Activated CD4-positive, alpha-beta T cell treated with anti-CD3 and anti-CD28 coated beads, Interleukin-2, amount 50 U/mL, for 4 hours (primary cell): ENCODE measurements around the gene NCBP1.
"Not testable (repeated sequence)": the region's sequence is repeated elsewhere in the genome, so short reads cannot be mapped to it uniquely, and the experiment has no call there.

Source experiments
- DNase-seq, 2 experiments: peaks; one replicate each; pipeline ENCODE4 v3.0.0-alpha.2; 2020

NCBP1 gene

DNA sequence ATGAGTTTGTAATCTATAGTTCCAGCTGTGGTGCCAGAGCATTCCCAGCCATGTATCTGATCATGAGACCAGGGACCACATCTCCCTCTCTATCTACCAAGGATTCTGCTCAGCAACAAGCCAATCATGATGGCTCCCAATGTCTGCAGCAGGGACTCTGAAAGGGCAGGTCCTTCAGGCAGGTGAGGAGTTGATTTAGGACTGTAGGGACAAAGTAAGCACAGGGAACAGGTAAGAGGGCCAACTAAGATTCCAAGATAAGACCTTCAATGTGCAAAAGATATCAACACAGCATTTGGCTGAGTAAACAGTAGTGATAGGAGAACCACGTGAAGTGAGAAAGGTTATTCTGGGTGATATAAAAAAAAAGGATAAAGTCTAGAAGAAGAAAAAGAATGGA, 55.0 kb downstream of the NCBP1 start:
- no peak for DNase-seq

DNA sequence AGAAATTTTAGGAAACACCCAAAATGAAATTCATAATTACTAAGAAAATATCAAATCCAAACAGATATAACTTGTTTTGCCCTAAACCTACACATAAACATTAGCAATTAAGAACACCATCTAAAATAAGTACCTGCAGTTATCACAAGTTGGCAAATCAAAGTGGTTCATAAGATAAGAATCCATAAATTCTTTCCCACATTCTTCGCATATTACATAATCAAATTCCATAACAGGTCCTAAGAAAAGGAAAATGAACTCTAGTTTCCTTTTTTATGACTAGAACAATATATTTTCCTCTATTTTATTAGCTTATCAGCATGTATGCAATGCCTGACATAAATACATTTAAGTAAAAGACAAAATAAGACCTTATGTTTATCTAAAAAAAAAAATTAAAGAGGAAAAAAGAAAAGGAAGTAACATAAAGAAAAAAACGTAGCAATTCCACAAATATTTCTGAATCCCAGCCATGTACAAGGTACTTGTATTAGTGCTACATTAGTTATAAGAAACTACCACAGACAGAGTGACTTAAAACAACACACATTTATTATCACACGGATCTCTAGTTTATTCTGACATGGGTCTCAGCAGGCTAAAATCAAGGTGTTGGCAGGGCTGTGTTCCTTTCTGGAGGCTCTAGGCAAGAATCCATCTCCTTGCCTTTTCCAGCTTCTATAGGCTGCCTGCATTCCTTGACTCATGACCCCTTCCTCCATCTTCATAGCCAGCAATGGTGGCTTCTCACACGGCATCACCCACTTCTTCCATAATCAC, 56.0 kb downstream of the NCBP1 start:
- DNase-seq = no peak

DNA sequence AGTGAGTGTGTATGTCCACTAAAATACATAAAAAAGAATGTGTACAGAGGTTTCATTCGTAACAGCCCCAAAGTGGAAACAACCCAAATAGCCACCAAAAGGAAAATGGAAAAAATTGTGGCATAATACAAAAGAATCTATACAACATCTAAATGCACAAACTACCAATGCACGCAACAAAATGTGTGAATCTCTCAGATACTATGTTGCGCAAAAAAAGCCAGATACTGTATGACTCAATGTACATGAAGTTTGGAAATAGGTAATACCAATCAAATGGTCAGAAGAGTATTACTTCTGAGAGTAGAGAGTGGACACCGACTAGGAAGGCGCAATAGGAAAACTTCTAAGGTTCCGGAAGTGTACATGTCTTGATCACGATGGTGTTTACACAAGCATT, 61.1 kb downstream of the NCBP1 start:
- DNase-seq = no peak

DNA sequence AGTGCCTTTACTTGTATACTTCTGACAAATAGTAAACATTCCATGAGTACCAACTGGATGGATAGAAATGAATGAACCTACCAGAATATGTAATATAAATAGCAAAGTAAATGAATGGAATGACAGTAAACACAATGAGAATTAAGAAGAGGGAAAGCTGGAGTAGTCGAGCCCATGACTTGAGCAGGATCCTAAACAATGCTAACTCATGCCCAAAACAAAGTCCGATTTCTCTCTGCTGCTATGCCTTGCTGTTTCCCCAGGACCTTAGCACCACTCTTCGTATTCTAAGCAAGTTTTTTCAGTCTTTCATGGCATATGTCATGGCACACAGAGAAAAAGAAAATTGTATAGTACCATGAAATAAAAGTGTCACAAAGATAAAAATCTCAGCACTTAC, 61.8 kb downstream of the NCBP1 start:
- no peak for DNase-seq

DNA sequence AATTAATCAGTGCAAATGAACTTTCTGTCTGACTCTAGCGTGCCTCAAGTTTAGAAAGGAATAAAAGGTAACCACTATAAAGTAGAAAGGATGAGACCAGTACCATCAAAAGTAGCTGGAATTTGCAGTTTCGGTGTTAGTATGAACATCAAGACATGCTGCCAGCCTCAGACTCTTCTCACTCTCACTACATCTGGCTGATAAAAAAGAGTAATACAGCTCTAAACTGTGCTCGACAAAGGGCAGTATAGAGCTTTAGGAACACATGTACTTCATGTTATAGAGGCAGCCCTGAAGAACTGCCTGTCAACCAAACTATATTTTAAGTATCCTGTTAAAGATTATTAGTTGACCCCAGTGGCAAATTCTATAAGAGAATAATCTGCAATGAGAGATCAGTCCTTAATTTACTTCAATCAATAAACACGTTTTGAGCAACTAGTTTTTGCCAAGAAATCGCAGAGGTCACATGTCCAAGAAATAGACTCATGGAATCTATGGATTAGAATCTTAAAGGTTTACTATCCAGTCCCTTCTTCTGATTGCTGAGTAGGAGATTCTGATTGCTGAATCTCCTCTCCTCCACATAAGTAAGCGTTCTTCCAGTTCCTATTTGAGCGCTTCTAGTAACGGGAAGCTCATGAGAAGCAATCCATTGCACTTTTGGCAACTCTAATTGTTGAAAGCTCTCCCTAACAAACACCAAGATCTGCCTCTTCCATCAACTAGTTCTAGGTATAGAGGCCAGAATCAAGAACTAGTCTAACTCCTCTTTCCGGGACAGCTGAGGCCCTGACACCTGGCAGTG, 62.6 kb downstream of the NCBP1 start:
- no peak for DNase-seq

DNA sequence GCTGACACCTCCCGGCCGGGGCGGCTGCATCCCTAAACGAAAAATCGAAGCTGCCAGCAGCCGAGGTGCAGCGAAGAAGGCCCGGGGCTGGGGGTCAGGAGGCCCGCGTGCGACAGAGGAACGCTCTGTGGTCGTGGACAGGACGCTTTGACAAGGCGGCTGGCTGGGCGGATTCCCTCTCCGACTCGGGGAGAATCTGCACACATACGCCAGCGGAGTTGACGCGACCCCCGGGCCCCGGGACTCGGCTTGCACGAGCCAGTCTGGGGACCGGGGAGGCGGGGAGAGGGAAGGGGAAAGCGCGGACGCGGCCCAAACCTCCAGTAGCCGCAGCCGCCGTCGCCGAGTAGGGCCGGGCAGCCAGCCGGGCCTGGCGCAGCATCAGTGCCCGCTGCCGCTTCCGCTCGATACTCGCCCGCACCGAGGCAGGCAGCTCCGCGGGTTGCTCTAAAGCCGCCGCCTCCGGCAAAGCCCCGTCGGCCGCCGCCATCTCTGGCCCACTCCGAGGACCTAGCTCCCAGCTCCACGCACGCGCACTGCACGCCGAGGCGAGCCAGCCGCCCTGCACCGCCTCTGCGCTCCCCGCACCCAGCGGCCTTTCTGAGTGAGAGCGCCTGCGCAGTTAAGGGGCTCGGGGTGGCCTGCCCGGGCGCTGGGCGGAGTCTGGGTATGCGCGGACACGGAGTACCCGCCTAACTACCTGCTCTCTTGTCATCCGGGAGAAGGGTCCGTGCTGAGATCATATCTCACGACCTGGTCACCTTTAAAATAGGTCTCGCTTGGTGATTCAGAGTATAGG, 63.4 kb downstream of the NCBP1 start, which contains the start of gene XPA:
TSS of gene XPA (minus strand) at position 538 of the 799 bp plus-strand sequence. CDS start at position 490, 48 bp downstream.
- peak; percentile 93 to 96 for DNase-seq

DNA sequence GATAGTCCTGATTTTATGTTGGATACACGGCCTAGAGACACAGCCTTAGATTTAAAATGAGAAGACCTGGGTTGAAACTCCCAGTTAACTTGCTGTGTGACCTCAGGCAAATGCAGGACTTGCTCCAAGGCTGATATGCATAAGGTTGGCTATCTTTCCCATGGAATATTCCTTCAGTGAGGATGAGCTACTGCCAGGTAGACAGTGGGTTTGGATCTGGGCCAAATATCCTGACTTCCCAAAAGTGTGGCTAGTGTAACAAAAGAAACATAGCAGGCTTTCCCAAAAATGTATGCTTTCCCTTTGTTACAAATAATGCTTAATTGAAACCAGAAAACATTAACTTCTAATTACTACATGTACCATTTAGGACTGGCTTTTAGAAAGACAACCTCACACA, 64.2 kb downstream of the NCBP1 start:
- DNase-seq = no peak

DNA sequence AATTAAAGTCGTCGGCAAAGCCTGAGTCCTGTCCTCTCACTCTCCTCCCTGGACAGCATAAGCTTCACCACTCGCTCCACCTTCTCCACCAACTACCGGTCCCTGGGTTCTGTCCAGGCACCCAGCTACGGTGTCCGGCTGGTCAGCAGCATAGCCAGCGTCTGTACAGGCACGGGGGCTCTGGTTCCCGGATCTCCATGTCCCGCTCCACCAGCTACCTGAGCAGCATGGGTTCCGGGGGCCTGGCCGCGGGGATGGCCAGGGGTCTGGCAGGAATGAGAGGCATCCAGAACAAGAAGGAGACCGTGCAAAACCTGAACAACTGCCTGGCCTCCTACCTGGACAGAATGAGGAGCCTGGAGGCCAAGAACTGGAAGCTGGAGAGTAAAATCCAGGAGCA, 65.2 kb downstream of the NCBP1 start:
- DNase-seq = no peak

DNA sequence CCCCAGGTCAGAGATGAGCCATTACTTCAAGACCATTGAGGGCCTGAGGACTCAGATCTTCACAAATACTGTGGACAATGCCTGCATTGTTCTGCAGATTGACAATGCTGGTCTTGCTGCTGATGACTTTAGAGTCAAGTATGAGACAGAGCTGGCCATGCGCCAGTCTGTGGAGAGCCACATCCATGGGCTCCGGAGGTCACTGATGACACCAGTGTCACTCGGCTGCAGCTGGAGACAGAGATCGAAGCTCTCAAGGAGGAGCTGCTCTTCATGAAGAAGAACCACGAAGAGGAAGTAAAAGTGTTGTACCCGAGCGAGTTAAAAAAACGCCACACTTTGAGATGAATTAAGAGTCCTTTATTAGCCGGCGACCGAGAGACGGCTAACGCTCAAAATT, 65.7 kb downstream of the NCBP1 start:
- not testable (repeated sequence) for DNase-seq

DNA sequence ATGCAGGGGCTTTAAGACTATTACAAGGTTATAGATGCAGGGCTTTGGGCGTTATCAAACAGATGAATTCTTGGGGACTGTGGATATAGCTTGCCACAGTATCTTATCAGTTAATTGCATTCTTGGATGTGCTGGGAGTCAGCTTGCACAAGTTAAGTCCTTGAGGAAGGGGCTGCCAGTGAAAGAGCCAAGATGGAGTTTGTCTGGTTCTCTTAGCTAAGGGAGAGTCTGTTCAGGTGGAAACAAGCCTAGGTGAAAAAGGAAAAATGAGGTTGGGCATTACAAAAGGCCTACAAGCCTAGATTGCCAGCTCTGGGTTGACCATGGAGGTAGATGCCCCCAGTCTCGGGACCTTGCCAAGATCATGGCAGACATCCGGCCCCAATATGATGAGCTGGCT, 66.2 kb downstream of the NCBP1 start:
- not testable (repeated sequence) for DNase-seq

DNA sequence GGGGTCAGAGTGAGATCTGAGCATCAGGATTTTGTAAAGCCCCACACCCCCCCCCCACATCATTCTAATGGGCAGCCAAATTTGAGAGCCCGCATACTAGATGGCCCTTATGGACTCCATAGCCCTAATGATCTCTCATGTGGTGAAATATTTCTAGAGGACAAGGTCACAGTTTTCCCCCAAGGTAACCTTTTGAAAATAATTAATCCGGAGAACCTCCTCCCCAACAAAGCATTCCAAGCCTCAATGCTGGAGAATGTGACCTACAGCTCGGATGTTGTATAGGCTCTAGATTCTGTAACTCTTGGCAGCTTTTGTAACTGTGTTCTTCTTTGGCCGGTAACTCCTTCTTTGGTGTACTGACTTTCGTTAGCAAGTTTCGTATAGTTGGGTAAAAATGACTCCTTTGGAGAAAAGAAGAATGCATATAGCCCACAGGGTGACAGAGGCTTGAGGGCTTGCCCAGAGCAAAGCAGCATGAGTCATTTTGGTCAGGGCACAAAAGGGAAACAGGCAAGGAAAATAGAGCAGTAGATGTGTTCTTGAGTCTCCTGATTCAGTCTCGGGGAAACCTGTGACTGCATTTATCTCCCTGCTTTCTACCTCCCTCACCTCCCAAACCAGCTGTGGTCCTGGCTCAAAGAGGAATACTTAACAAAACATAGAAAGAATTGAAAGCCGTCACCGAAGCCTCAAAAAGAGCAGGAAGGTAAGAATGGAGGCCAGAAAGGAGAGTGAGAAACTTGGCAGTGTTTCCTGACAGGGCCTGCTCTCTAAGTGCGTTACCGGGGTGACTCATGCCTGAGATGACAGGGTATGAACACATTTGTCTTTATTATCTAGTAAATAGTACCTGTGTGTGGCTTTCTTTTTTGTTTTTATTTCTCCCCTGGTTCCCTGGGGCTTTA, 70.1 kb downstream of the NCBP1 start:
- no peak for DNase-seq

DNA sequence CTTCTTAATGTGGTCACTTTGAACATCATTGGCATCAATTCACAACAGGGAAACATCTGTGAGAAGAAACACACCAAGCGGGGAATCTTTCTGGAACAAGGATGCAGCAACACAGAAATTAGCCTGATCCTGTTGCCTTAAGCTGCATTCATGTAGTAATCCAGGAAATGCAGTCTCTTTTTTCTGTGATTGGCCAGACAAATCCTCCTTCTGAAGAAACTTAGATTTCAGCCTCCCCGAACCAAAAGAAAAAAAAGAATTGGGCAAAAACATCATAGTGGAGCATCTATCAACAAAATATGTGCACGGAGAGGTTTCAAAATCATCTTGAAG, 70.7 kb downstream of the NCBP1 start:
- DNase-seq = no peak

DNA sequence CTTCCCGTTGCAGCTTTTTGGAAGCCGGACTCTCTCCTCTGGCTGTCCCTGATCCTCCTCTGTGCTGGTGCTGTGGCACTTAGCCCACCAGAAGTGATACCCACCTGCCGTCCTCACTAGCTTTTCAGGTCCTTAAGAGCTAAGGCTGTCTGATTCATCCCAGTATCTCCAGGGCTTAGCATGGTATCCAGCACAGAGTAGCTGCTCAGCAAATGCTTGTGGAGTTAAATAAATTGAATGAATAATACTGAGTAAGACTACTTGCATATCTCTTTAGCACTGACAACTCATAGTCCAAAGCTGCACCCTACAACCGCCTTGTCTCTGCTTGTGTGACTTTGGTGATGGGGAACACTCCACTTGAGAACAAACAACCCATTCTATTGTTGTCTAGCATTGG, 71.2 kb downstream of the NCBP1 start:
- no peak for DNase-seq

DNA sequence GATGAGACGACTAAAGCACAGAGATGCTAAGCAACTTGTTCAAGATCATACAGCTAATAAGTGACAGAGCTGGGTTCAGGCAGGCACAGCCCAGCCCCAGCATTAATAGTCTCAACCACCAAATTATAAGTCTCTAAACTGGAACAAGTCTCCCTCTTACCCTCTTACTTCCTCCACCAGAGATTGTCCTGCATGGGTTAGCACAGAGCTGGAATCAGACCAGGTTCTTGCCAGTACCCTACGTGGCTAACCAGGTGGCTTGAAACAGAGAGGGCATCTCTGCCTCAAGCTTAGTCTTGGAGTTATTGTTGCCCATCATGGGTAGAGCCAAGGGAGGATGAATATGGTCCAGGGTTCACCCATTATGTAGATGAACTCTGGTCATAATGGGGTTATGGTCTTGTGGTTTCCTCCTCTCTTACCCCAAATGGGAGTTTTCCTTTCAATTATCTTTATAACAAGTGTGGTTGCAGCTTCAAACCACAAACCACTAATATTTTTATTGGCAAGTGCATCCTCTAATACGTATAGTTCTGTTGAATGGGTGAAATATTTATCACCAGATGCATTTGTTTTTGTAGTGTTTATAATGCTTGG, 71.8 kb downstream of the NCBP1 start:
- DNase-seq = no peak

DNA sequence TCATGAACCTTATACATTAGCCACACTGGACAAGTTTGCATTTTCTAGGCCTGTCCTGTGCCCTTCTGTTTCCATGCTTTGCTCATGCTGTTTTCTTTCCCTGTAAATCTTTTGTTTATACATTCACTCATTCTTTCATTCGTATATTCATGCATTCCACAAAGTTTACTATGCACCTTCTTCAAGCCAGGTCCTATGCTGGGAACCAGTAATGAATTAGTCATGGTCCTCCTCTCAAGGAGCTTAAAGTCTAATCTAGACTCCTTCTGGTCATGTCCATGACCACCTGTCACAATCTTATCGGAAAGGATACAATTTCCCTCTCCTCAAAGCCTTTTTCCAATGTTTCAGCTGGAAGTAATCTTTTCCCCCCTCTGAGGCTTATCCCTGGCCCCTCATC, 72.6 kb downstream of the NCBP1 start:
- no peak for DNase-seq

DNA sequence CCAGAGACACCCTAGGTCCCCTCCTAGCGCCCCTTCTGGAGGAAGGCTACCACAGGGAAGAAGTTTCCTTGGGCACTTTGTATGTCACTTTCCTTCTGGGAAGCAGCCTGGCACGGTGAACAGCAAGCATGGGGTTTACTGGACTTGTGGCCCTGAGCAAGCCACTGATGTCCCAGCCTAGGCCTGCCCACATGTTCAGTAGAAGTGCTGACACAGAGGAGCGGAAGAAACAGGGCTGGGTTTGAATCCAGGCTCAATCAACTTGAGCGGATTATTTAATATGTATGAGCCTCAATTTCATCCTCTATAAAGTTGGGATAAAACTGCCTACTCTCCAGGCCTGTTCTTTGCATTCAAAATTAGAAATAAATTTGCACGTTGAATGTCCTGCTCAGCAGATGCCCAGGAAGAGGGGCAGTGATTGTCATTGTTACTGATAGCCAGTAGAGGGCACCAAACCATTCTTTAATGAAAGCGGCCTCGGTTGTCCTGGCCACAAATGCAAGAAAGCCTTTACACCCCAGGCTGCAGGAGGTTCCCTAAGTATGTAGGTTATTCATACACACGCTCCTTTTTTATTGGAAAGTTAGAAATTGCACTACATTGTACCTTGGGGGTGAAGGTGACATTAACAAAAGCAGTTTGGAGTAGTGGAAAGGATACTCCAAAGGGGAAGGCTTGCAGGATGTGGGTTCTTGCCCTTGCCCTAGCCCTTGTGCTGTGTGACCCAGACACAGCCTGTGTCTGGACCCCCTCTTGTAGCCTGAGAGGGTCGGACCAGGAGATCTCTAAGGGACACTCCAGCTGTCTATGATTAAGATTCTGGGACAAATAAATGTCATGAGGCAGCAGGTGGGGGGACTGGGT, 77.0 kb downstream of the NCBP1 start:
- peak in 1 of 2 experiments; percentile 16 for DNase-seq

DNA sequence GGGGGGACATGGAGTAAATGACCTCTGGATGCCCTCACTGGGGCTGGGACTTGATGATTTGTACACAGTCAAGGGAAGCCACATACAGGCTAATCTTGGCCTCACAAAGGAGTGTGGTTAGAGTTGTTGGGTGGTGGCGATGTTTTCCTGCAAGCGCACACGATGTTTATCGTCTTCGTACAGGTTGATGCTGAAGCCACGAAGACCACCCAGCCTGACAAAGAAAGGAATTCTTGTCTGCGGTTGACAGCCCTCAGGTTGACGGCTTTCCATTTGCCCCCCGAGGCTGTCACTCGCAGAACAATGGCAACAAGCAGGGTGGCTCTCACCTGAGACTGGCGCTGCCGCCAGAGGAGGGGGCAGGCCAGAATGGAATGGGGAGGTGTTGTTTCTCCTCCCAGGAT, 77.6 kb downstream of the NCBP1 start:
- DNase-seq = no peak

DNA sequence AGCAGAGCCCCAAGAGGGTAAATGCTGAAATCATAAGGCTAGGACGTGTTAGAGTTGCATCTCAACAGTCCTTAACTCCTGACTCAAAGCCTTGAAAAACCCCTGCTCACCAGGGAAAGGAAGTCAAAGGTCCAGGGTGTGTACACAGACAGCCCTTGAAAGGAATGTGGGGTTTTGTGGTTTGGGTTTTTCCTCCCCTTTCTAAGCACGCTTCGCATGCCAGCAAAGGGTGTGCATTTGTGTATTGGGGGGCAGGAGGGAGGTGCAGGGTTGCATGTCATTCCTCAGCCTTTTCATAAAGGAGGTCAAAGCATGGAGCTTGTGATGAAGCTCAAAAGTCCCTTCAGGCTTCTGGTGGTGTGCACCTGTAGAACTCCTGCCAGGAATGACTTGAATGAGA, 80.8 kb downstream of the NCBP1 start:
- DNase-seq = no peak

DNA sequence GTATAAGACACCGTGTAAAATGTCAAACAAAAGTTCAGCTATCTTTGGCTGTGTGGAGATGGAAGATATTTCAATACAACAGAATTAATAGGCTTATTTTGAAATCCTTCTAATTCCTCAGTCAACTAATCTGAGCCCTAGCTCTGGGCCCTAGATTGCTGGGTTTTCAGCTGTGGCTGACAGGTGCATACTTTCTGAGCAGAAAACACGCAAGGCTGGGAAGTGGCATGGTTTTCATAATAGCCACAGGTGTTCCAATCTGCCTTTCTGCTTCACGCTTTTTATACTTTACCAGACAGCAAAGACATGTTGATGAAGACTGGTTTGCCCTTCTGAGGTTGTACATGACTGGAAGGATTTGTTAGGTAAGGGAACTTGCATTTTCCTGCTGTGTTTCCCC, 84.2 kb downstream of the NCBP1 start:
- no peak for DNase-seq

DNA sequence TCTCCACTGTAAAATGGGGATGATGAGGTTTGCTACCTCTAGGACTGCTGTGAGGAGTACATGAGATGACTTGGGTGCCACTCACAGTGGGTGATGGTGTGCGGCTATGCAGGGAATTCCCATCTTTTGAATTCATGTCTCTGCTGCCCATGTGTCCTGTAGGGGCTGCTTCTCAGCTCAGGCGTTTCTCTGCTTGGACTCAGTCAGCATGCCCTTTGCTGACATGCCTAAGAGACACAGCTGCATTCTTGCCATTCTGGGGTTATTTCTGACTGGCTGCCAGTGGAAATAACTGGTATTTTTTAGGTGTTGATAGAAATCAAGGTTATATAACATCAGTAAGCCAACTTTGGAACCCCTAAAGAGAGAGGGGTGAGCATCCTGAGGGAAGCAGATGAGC, 87.8 kb downstream of the NCBP1 start:
- DNase-seq = no peak

DNA sequence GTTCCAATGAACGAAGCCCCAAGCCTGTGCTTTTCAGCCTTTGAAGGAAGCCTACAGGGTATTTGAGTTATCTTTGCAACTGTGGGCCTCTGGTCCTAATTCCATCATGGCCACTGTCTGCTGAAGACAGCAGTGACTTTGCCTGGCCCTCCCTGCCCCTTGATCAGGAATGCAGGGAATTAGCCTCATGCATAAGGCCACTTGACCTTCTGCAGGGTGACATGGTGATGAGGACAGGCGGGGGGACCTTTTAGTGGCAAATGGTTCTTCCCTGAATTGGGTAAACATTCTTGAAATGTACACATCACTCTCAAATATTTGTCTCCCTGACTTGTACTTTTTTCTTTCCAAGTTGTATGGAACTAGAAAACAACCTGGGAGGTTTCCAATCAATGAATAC, 88.7 kb downstream of the NCBP1 start:
- no peak for DNase-seq
